Endothelial cell of umbilical vein (primary cell): ENCODE data around the gene IRF2.

Source experiments
- EZH2 ChIP-seq: IDR thresholded peaks from 2 replicates; pipeline ENCODE4 v1.6.1; 2012; ENCODE audit warnings: borderline replicate concordance, low read depth, mild to moderate bottlenecking, moderate library complexity, low read length, inconsistent platforms; ENCODE audit not compliant: severe bottlenecking
- JUN ChIP-seq: IDR thresholded peaks from 2 replicates; pipeline ENCODE4 v1.6.1; 2011; ENCODE audit warnings: borderline replicate concordance, low read depth; ENCODE audit not compliant: insufficient read length, insufficient read depth

GRCh38 chr4:184433258-184433892 lies 41.0 kb downstream of the IRF2 start:
- TF ChIP-seq EZH2 (no peak), JUN (no peak)
